Subcutaneous adipose tissue (tissue), 4 donors: ENCODE data around the gene IGFBP2. TPM values are rescaled to one million over a fixed set of nuclear protein-coding genes. Genes with fewer than 3 reads are reported as not detected.

Source experiments
- CTCF ChIP-seq: fragments of 450-650 bp; IDR thresholded peaks from one replicate; pipeline ENCODE4 v1.5.1; 2016; ENCODE audit warnings: low read depth, mild to moderate bottlenecking, control low read depth, antibody characterized with exemption, moderate library complexity
- total RNA-seq, 4 donors: library from RNA; depleted of rRNA; stranded (reverse); fragments of >200 nt; gene quantifications; one replicate each; pipeline ENCODE4 v1.1.0, GENCODE V29; 2016

IGFBP2 gene
- total RNA-seq, 4 donors from 2014 or later = 18.9 to 50.5 (median 22.9) TPM

GRCh38 chr2:216646116-216646515 lies 12.9 kb downstream of the IGFBP2 start:
- no peak for TF ChIP-seq CTCF

GRCh38 chr2:216648105-216648504 lies 14.9 kb downstream of the IGFBP2 start:
- TF ChIP-seq CTCF = no peak

GRCh38 chr2:216649574-216649973 lies 16.4 kb downstream of the IGFBP2 start:
- no peak for TF ChIP-seq CTCF

GRCh38 chr2:216650626-216651257 lies 17.5 kb downstream of the IGFBP2 start:
- no peak for TF ChIP-seq CTCF

GRCh38 chr2:216651351-216651881 lies 18.2 kb downstream of the IGFBP2 start:
- no peak for TF ChIP-seq CTCF

- no peak for TF ChIP-seq CTCF
These were observed 19.3 kb downstream of the IGFBP2 start for GRCh38 chr2:216652566-216652965.

- TF ChIP-seq CTCF = no peak
These were observed 20.0 kb downstream of the IGFBP2 start for GRCh38 chr2:216653093-216653799.
